Astrocyte of the spinal cord (primary cell): ENCODE measurements around the gene PTPRN2.

Experiments
- DNase-seq: peaks from one replicate; pipeline ENCODE4 v3.0.0; 2011; ENCODE audit warnings: low read depth, low spot score
- H3K4me3 ChIP-seq: 2 replicates; pipeline ENCODE4 v1.5.1; 2011; ENCODE audit warnings: low read depth, mild to moderate bottlenecking, low read length, moderate library complexity
- in situ Hi-C: cut with HindIII; loops from 2 replicates; pipeline ENCODE4 v1.10.0; 2017; ENCODE audit warnings: low sequenced_read_pairs
- TF ChIP-seq, protein P1 (sequence below): IDR thresholded peaks from 2 replicates; pipeline ENCODE4 v1.5.1; 2012; ENCODE audit warnings: low read depth, mild to moderate bottlenecking, low read length, inconsistent platforms

PTPRN2 gene

DNA sequence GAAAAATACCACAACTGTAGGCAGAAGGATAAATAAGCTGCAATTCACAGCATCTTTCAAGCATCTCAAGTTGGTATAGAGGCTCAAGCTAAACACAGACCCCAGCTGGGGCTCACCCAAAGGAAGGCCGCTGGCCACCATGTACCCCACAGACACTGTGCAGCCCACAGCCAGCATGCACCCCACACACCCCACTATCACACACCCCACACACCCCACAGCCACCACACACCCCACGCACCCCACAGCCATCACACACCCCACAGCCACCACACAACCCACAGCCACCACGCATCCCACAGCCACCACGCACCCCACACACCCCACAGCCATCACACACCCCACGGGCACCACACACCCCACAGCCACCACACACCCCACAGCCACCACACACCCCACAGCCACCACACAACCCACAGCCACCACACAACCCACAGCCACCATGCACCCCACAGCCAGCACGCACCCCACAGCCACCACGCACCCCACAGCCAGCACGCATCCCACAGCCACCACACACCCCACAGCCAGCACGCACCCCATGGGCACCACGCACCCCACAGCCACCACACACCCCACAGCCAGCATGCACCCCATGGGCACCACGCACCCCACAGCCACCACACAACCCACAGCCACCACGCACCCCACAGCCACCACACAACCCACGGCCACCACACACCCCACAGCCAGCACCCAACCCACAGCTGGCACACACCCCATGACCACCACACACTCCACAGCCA, 1036.1 kb downstream of the PTPRN2 start:
- in situ Hi-C loops: loop anchor here (10.0 kb wide), 1 partner anchor 57 kb away; no protein-coding TSS in a partner anchor
- DNase-seq: no peak
- TF ChIP-seq, protein P1, sequence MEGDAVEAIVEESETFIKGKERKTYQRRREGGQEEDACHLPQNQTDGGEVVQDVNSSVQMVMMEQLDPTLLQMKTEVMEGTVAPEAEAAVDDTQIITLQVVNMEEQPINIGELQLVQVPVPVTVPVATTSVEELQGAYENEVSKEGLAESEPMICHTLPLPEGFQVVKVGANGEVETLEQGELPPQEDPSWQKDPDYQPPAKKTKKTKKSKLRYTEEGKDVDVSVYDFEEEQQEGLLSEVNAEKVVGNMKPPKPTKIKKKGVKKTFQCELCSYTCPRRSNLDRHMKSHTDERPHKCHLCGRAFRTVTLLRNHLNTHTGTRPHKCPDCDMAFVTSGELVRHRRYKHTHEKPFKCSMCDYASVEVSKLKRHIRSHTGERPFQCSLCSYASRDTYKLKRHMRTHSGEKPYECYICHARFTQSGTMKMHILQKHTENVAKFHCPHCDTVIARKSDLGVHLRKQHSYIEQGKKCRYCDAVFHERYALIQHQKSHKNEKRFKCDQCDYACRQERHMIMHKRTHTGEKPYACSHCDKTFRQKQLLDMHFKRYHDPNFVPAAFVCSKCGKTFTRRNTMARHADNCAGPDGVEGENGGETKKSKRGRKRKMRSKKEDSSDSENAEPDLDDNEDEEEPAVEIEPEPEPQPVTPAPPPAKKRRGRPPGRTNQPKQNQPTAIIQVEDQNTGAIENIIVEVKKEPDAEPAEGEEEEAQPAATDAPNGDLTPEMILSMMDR: no peak
- H3K4me3 ChIP-seq: no peak overlapping the region

DNA sequence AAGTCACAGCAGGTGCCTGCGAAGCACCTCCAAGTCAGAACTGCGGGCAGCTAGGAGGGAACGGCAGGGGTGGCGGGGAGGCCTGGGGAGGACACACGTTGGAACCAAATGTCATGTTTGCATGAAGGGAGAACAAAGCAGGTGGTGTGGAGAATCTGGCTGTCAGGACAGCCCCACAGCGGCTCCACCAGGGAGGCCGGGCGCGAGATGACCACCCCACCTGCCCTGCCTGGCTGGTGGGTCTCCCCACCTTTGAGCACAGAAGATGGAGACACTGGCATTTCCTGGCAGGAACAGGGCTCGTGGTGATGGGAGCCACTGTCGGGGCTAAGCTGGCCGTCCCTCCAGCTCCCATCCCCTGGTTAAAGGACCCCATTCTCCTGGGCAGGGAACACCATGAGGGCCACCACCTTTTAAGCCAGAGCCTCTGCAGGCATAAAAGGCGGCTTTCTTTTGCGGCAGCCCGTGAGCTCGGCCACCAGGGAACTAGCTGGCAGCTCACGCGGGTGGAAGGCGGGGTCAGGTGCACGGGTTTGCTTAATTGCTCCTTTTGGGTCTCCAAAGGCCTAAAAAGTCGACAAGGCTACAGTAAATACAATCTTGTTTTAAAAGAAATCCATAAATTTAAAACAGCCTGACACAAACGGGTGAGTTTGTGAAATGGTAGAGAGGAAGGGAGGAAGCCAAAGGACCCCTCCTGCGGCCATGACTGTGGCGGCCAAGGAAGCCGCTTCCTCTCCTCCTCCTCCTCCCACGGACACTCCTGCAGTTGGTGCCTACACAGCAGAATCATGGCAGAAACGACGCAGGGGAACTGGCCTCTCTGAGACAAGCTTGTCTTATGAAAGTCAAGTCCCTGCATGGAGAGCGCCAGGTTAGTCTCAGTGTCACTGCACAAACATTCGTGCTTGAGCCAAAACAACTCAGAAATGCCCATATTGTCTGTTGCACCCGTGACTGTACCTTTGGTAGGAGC, 1037.0 kb downstream of the PTPRN2 start:
- TF ChIP-seq, protein P1: no peak
- DNase-seq: no peak
- no peak overlapping the region for H3K4me3 ChIP-seq
- in situ Hi-C loops: loop anchor here (10.0 kb wide), 1 partner anchor 56 kb away; no protein-coding TSS in a partner anchor

DNA sequence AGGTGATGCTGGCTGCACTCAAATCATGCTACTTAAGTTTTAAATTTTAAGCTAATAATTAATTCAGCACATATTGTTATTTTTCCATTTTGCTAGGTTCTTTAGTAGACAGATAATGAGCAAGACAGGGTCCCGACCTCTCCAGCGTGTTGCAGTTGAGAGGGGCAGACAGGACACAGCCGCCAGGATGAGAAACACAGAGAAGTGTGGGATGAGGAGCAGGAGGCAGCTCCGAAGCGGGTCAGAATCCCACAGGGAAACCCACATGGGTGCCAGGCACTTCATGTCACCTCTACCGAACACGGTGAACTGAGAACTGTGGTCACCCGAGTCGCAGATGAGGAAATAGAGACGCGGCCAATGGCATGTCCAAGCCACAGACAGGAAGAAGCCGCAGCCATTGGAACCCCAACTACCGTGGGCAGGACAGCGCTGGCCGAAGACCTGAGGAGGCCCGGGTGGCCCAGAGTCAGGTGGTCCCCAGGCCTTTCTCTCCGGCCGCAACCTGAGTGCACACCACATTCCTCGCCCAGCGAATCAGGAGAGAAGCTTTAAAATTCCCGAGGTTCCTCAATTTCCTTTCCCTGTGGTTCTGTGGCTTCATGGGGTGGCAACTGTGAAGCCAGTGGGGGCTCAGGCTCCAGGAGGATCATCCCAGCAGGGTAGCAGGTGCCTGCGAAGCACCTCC, 1037.9 kb downstream of the PTPRN2 start:
- TF ChIP-seq, protein P1: no peak
- in situ Hi-C loops: loop anchor here (10.0 kb wide), 1 partner anchor 55 kb away; no protein-coding TSS in a partner anchor
- DNase-seq: no peak
- H3K4me3 ChIP-seq: no peak overlapping the region

DNA sequence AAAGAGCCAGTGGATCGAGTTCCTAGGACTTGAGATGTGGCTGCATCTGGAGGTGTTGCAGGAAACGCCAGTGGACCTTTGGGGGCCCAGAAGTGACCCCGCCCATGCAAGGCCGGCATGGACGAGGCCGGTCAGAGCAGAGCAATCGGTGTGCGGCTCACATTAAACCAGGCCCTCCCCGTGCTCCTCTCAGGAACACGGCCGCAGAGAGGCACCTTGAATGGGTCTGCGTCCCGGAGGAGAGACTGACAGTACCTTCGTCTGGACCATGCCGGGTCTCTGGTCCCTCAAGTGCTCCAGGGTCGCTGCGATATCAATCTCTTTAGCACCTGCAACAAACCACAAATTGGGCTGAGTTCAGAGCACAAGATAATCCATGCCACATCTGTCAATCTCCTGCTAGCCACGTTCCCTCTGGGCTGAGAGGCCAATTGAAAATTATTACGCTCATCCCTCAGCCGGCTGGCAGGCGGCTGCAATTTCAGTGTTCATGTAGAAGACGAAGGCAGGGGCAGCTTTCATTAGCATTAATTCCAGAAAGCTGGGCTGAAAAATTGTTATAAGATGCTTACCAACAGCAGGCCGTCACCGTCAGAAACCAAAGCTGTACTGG, 1038.8 kb downstream of the PTPRN2 start:
- in situ Hi-C loops: no loop called here
- no peak overlapping the region for H3K4me3 ChIP-seq
- DNase-seq: no peak
- TF ChIP-seq, protein P1: no peak

DNA sequence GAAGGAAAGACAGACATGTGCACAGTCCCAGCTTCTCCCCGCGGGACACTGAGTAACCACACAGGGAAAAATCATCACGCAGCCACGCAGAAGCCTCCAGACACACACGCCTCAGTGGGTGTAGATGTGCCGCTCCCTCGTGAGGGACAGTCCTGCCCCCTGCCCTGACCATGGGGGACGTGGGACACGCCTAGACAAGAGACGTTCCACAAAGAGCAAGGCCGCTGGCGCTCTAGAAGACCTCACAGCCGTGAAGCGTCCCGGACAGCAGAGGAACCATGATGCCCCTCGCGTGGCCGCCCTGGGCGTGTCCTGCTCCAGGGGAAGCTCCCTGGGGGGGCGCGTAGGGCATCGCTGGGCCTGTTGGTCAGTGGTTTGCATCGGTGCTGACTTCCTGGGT, 1040.0 kb downstream of the PTPRN2 start:
- DNase-seq: no peak
- TF ChIP-seq, protein P1: no peak
- in situ Hi-C loops: no loop called here
- H3K4me3 ChIP-seq: no peak overlapping the region

DNA sequence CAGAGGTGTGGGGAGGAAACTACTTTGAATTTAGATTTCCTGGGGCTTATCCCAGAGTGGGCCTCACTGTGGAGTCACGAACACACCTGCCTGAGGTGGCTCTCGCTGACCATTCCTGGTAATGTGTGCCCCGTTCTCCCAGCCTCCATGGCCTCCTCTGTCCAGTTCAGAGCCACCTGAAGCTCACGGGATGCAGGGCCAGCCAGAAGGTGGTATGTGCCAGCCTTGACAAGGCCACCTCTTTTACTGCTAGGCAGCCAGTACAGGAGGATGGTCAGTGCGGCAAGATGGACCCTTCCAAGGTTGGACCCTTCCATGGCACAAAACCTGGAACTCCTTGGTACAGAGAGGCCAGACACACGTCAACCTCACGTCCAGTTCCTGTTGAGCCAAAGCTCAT, 1040.5 kb downstream of the PTPRN2 start:
- in situ Hi-C loops: no loop called here
- DNase-seq: no peak

More for the DNA sequence above, 1040.5 kb downstream of the PTPRN2 start:
- TF ChIP-seq, protein P1: no peak
- H3K4me3 ChIP-seq: no peak overlapping the region
